Neural cell (in vitro differentiated cells): ENCODE measurements around the gene SLMAP. TPM values are rescaled to one million over a fixed set of nuclear protein-coding genes. Genes with fewer than 3 reads are reported as not detected.

ENCODE experiments used
- H2AFZ ChIP-seq: fragments of 200-600, 300-800 bp; sonication (generic), shearing (Covaris generic); 2 replicates; pipeline ENCODE4 v1.6.0; 2014; ENCODE audit warnings: low read depth, mild to moderate bottlenecking, antibody characterized with exemption, low read length, moderate library complexity
- H3F3A ChIP-seq: fragments of 200-600 bp; shearing (Covaris generic); 2 replicates; pipeline ENCODE4 v1.6.1; 2016; ENCODE audit warnings: mild to moderate bottlenecking, moderate library complexity, mixed read lengths, antibody characterized with exemption, low read length; ENCODE audit not compliant: insufficient read depth, poor library complexity, severe bottlenecking
- H3K27ac ChIP-seq: fragments of 200-600, 300-800 bp; sonication (generic), shearing (Covaris generic); 2 replicates; pipeline ENCODE4 v1.5.1; 2014; ENCODE audit warnings: mild to moderate bottlenecking, low read length, moderate library complexity
- H3K27me3 ChIP-seq: fragments of 300-800, 200-600 bp; sonication (generic), shearing (Covaris generic); 2 replicates; pipeline ENCODE4 v1.6.0; 2014; ENCODE audit warnings: mild to moderate bottlenecking, low read depth, low read length, moderate library complexity; ENCODE audit not compliant: insufficient read depth
- H3K36me3 ChIP-seq: fragments of 300-800, 200-600 bp; sonication (generic), shearing (Covaris generic); 2 replicates; pipeline ENCODE4 v1.5.1; 2014; ENCODE audit warnings: mild to moderate bottlenecking, antibody characterized with exemption, low read length, moderate library complexity; ENCODE audit not compliant: insufficient read depth
- H3K4me2 ChIP-seq: fragments of 300-800, 200-600 bp; sonication (generic), shearing (Covaris generic); 2 replicates; pipeline ENCODE4 v1.6.0; 2014; ENCODE audit warnings: mild to moderate bottlenecking, low read length
- H3K4me3 ChIP-seq: fragments of 300-800, 200-600 bp; sonication (generic), shearing (Covaris generic); 2 replicates; pipeline ENCODE4 v1.5.1; 2014; ENCODE audit warnings: mild to moderate bottlenecking, low read length, moderate library complexity
- H3K79me2 ChIP-seq: fragments of 200-600 bp; shearing (Covaris generic); replicated peaks from 2 replicates; pipeline ENCODE4 v1.6.0; 2014; ENCODE audit warnings: mild to moderate bottlenecking, low read length, moderate library complexity; ENCODE audit not compliant: insufficient read depth
- H3K9ac ChIP-seq: fragments of 300-800, 200-600 bp; sonication (generic), shearing (Covaris generic); 2 replicates; pipeline ENCODE4 v1.6.1; 2016; ENCODE audit warnings: mild to moderate bottlenecking, low read length, mixed read lengths
- H3K9me2 ChIP-seq: fragments of 200-600 bp; shearing (Covaris generic); 2 replicates; pipeline ENCODE4 v1.6.1; 2016; ENCODE audit warnings: mild to moderate bottlenecking, low read length, mixed read lengths; ENCODE audit not compliant: insufficient read depth
- H3K9me3 ChIP-seq: fragments of 200-600, 300-800 bp; sonication (generic), shearing (Covaris generic); 2 replicates; pipeline ENCODE4 v1.6.1; 2016; ENCODE audit warnings: mild to moderate bottlenecking, mixed run types, low read length, moderate library complexity, mixed read lengths
- H4K20me1 ChIP-seq: fragments of 200-600 bp; shearing (Covaris generic); 2 replicates; pipeline ENCODE4 v1.6.1; 2016; ENCODE audit warnings: mild to moderate bottlenecking, mixed run types; ENCODE audit not compliant: insufficient read depth
- CTCF ChIP-seq: fragments of 450-650 bp; IDR thresholded peaks from 2 replicates; pipeline ENCODE4 v1.5.1; 2014; ENCODE audit warnings: antibody characterized with exemption, mild to moderate bottlenecking, moderate library complexity; ENCODE audit not compliant: poor library complexity, severe bottlenecking
- EP300 ChIP-seq: fragments of 450-650 bp; conservative IDR thresholded peaks from 2 replicates; pipeline ENCODE4 v1.6.1; 2014; ENCODE audit warnings: antibody characterized with exemption, mild to moderate bottlenecking, moderate library complexity; ENCODE audit not compliant: poor library complexity, severe bottlenecking
- EZH2 ChIP-seq: fragments of 200-600, 300-800 bp; shearing (Covaris generic), sonication (generic); IDR thresholded peaks from 2 replicates; pipeline ENCODE4 v1.6.1; 2014; ENCODE audit warnings: antibody characterized with exemption, low read length, borderline replicate concordance, mild to moderate bottlenecking; ENCODE audit not compliant: insufficient read depth, poor library complexity, severe bottlenecking
- MXI1 ChIP-seq: fragments of 450-650 bp; conservative IDR thresholded peaks from 2 replicates; pipeline ENCODE4 v1.6.1; 2014; ENCODE audit warnings: antibody characterized with exemption, mild to moderate bottlenecking; ENCODE audit not compliant: poor library complexity, severe bottlenecking
- POLR2AphosphoS5 ChIP-seq: IDR thresholded peaks from 2 replicates; pipeline ENCODE4 v1.6.1; 2012
- RAD21 ChIP-seq: fragments of 450-650 bp; conservative IDR thresholded peaks from 2 replicates; pipeline ENCODE4 v1.6.1; 2014; ENCODE audit warnings: antibody characterized with exemption, mild to moderate bottlenecking, moderate library complexity
- SMC3 ChIP-seq: fragments of 450-650 bp; conservative IDR thresholded peaks from 2 replicates; pipeline ENCODE4 v1.6.1; 2014; ENCODE audit warnings: antibody characterized with exemption, mild to moderate bottlenecking, moderate library complexity; ENCODE audit not compliant: poor library complexity
- TAF1 ChIP-seq: IDR thresholded peaks from 2 replicates; pipeline ENCODE4 v1.6.1; 2012; ENCODE audit warnings: low read depth
- polyA plus RNA-seq: library from polyadenylated mRNA; depleted of rRNA; stranded (reverse); fragments of >200 nt; gene quantifications from 2 replicates; pipeline ENCODE4 v1.2.3, GENCODE V29; 2014
- TF ChIP-seq, protein P1 (sequence below): IDR thresholded peaks from 2 replicates; pipeline ENCODE4 v1.6.1; 2012; ENCODE audit warnings: borderline replicate concordance

SLMAP gene
- polyA plus RNA-seq, 1 donor from 2014 or later = 42.1 TPM

GRCh38 chr3:57900786-57901185, 144.7 kb downstream of the SLMAP start:
- no peaks in the 10 kb centered on the region for H3K9me3 ChIP-seq
- no peaks in the 10 kb centered on the region for H3F3A ChIP-seq
- no peaks in the 10 kb centered on the region for H3K79me2 ChIP-seq
- no peak overlapping the region for H3K4me2 ChIP-seq
- no peaks in the 10 kb centered on the region for H3K9me2 ChIP-seq
- no peak overlapping the region for H3K4me3 ChIP-seq
- no peaks in the 10 kb centered on the region for H3K36me3 ChIP-seq
- TF ChIP-seq, protein P1, sequence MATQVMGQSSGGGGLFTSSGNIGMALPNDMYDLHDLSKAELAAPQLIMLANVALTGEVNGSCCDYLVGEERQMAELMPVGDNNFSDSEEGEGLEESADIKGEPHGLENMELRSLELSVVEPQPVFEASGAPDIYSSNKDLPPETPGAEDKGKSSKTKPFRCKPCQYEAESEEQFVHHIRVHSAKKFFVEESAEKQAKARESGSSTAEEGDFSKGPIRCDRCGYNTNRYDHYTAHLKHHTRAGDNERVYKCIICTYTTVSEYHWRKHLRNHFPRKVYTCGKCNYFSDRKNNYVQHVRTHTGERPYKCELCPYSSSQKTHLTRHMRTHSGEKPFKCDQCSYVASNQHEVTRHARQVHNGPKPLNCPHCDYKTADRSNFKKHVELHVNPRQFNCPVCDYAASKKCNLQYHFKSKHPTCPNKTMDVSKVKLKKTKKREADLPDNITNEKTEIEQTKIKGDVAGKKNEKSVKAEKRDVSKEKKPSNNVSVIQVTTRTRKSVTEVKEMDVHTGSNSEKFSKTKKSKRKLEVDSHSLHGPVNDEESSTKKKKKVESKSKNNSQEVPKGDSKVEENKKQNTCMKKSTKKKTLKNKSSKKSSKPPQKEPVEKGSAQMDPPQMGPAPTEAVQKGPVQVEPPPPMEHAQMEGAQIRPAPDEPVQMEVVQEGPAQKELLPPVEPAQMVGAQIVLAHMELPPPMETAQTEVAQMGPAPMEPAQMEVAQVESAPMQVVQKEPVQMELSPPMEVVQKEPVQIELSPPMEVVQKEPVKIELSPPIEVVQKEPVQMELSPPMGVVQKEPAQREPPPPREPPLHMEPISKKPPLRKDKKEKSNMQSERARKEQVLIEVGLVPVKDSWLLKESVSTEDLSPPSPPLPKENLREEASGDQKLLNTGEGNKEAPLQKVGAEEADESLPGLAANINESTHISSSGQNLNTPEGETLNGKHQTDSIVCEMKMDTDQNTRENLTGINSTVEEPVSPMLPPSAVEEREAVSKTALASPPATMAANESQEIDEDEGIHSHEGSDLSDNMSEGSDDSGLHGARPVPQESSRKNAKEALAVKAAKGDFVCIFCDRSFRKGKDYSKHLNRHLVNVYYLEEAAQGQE = no peak
- TF ChIP-seq POLR2AphosphoS5 (no peak), CTCF (no peak), MXI1 (no peak), EZH2 (no peak), RAD21 (no peak), SMC3 (no peak)
- no peak overlapping the region for H3K9ac ChIP-seq
- H2AFZ ChIP-seq = no peak overlapping the region
- no peaks in the 10 kb centered on the region for H4K20me1 ChIP-seq
- H3K27ac ChIP-seq = no peak overlapping the region
- H3K27me3 ChIP-seq = no peaks in the 10 kb centered on the region

- H3K4me2 ChIP-seq = no peak overlapping the region
- no peaks in the 10 kb centered on the region for H3K9me3 ChIP-seq
- no peaks in the 10 kb centered on the region for H3K27me3 ChIP-seq
- no peaks in the 10 kb centered on the region for H3K9me2 ChIP-seq
- no peaks in the 10 kb centered on the region for H3K36me3 ChIP-seq
- no peaks in the 10 kb centered on the region for H3K79me2 ChIP-seq
- H3K9ac ChIP-seq = no peak overlapping the region
- H4K20me1 ChIP-seq = no peaks in the 10 kb centered on the region
- no peaks in the 10 kb centered on the region for H3F3A ChIP-seq
- no peak overlapping the region for H3K4me3 ChIP-seq
- H3K27ac ChIP-seq = no peak overlapping the region
- no peak overlapping the region for H2AFZ ChIP-seq
- TF ChIP-seq SMC3 (no peak), EZH2 (no peak), EP300 (no peak), CTCF (no peak), MXI1 (no peak), RAD21 (no peak), POLR2AphosphoS5 (no peak), TAF1 (no peak)
- TF ChIP-seq, protein P1 = no peak
Measured at GRCh38 chr3:57903124-57903890, 147.2 kb downstream of the SLMAP start.
